GM12865 (cell line): ENCODE measurements around the gene SLC25A26.

Experiments
- DNase-seq: peaks from one replicate; pipeline ENCODE4 v3.0.0; 2010; ENCODE audit warnings: low read depth
- H3K4me3 ChIP-seq: 2 replicates; pipeline ENCODE4 v1.5.1; 2011; ENCODE audit warnings: mild to moderate bottlenecking, low read depth, low read length, control low read depth
- TF ChIP-seq, protein P1 (sequence below): IDR thresholded peaks from 2 replicates; pipeline ENCODE4 v1.5.1; 2011; ENCODE audit warnings: low read length, control low read depth, low read depth, inconsistent platforms; ENCODE audit not compliant: insufficient read depth; ENCODE audit errors: missing control alignments

SLC25A26 gene

DNA sequence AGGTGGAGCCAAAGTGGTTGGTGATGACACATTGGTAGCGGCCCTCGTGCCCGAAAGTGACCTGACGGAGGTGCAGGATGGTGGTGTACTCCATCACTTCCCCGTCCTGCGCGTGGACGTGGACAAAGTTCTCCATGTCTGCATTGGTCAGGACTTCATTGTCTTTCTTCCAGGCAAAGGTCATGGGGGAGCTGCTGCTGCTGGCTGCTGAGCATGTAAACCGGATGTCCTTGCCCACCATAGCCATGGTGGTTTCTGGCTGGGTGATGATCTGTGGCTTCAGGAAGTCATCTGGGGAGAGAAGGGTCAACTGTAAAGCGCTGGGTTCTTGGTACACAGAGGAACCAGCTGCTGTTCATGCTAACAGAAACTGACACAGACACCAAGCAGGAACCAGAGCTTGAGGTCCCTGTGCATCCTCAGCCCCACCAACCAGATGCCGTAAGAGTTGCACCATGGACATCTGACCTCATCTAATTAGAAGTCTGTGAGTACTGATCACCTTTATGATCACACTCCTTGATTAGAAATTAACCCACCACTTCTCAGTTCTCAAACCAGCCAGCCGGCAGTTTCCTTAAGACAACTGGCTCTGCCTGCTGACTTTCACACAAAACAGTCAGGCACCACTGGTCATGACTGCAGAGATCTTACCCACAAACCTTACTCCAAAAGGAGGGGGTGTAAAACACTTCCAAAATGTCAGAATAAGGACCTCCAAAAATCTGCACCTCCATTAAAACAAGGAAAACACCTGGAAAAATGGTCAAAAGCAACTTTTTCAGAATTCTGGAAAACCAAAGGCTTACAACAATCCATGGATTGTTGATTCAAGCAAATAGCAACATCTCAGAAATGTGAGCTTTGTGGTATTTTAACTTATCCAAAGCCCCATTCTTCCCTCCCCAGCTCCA is 165.5 kb downstream of the SLC25A26 start:
- DNase-seq = peak; percentile 90
- TF ChIP-seq, protein P1, sequence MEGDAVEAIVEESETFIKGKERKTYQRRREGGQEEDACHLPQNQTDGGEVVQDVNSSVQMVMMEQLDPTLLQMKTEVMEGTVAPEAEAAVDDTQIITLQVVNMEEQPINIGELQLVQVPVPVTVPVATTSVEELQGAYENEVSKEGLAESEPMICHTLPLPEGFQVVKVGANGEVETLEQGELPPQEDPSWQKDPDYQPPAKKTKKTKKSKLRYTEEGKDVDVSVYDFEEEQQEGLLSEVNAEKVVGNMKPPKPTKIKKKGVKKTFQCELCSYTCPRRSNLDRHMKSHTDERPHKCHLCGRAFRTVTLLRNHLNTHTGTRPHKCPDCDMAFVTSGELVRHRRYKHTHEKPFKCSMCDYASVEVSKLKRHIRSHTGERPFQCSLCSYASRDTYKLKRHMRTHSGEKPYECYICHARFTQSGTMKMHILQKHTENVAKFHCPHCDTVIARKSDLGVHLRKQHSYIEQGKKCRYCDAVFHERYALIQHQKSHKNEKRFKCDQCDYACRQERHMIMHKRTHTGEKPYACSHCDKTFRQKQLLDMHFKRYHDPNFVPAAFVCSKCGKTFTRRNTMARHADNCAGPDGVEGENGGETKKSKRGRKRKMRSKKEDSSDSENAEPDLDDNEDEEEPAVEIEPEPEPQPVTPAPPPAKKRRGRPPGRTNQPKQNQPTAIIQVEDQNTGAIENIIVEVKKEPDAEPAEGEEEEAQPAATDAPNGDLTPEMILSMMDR = no peak
- H3K4me3 ChIP-seq = 0 out of 2 replicates have a peak overlapping the region, but pooled peaks have one; percentile 2

DNA sequence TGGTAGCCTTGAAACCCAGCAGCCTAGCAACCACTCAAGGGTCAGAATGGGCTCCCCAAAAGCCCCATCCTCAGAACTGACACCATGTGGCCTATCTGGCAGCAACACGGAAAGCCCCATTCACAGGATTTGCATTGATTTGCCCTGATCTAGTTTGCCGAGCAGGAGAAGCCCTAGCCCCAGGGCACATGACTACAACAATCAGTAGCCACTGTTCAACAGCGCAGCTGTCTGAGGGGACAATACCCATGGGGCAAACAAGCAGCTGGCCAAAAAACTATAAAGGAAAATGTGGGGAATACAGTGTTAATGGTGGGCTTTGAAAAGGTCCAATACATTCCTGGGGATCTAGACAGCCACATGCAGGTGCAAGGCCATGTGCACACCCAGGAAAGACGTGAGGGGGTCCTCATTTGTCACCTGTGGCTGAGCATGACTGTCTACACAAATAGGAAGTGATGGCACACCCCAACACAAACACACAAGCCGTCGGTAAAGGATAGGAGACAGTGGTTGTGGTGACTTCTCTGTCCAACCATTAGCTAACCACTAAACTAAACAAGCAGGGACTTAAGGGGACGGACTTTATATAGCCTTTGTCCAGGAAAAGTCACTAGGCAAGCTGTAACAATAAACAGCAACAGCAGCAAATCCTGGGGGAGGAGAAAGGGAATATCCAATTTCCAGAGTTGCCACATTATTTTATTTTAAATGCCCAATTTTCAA is 166.3 kb downstream of the SLC25A26 start:
- TF ChIP-seq, protein P1 = no peak
- peak; percentile 83 for DNase-seq
- 0 out of 2 replicates have a peak overlapping the region, but pooled peaks have one; percentile 2 for H3K4me3 ChIP-seq

DNA sequence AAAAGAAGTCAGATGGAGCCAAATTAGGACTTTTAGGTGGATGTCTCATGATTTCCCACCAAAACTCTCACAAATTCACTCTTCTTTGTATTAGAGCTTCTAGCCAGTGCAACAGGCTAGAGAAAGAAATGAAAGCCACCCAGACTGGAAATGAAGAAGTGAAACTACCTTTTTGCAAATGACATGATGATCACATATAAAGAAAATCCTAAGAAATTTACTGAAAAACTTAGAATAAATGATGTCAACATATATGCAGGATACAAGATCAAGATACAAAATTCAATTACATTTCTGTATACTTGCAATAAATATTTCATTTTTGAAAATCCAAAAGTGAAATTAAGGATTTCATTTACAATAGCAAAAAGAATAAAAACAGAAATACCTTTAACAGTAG is 169.2 kb downstream of the SLC25A26 start:
- H3K4me3 ChIP-seq = no peak overlapping the region
- TF ChIP-seq, protein P1 = no peak
- peak; percentile 58 for DNase-seq

DNA sequence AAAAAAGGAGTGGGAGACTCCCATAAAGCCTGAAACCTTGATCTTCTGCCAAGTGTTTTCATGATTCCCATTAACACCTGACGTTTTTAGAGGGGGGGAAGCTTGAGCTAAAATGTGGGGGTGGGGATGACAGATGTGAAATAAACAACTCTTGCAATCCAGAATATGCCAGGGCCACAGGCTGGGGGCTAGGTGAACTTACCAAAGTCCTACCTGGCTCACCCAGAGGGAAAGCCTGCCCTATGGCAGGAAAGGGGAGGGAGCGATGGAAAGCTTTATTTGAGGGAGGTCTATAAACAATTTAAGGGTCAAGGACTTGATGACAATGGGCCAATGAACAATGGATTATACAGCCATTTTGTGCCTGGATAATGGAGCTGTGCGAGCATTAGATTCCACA is 171.7 kb downstream of the SLC25A26 start:
- TF ChIP-seq, protein P1 = no peak
- DNase-seq = no peak
- H3K4me3 ChIP-seq = no peak overlapping the region

DNA sequence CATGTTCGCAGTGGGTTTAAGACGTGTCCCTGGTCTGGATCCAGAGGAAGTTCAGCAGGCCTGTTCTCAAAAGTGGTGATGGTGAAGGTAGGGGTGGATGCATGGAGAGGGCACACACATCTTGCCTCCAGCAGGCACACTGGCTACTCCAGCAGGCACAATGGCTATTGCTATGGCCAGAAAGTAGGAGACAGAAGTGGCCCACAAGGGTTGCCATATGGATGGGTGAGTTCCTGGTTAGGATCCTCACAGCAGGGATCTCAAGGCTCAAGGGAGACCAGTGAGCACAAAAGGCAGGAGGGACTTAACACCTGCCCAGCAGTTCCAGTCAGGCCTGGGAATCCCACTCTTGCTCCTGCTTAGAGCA is 172.1 kb downstream of the SLC25A26 start:
- TF ChIP-seq, protein P1 = no peak
- no peak overlapping the region for H3K4me3 ChIP-seq
- no peak for DNase-seq

DNA sequence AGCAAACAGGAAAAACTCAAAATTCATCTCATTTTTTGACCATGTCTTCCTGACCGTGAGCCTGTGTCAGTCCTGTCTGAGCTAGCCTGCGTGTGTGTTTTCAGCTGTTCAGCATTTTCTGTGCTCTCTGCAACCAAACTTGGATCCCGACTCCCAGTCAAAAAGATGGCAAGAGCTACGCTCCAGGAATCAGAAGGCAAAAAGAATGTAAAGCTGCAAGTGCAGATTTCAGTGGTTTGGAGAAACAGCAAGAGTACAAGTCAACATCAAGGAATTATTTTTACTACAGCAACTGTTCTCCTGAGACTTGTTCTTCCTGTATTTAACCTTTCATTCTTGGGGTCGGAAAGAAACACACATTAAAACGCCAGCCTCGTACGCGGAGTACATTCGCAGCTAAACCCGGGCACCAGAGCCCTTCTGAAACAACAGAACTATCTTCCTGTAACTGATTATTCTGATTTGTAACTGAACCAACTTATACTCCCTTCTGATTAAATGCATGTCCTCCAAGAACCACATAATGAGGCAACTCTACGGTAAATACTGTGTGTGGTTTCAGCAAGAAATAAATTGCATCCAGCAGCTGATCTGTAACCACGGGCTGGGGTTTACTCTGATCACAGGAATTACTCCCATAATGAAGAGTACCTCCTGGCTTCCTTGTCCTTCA is 172.7 kb downstream of the SLC25A26 start:
- DNase-seq = no peak
- TF ChIP-seq, protein P1 = no peak

More for the DNA sequence above, 172.7 kb downstream of the SLC25A26 start:
- H3K4me3 ChIP-seq = no peak overlapping the region
